ENCODE results near the gene PIGV. TPM values are rescaled to one million over a fixed set of nuclear protein-coding genes. Genes with fewer than 3 reads are reported as not detected.

PIGV gene
- total RNA-seq, 1 experiment from 2014 or later, result 13.2 TPM

GRCh38 chr1:26839779-26840178 is 52.0 kb downstream of the PIGV start (continued):
- TF ChIP-seq REST (IDR thresholded peaks at IDR 0.05; ENCODE audit: low read depth), result no peak

GRCh38 chr1:26844424-26845196 is 56.9 kb downstream of the PIGV start:
- no peak overlapping the region for H3K4me2 ChIP-seq (ENCODE audit: low read length)
- no peak for ATAC-seq
- TF ChIP-seq RAD21 (IDR thresholded peaks at IDR 0.05; ENCODE audit: low read depth), result no peak
- no peak for TF ChIP-seq ZFX (IDR thresholded peaks at IDR 0.05)
- TF ChIP-seq SRF (IDR thresholded peaks at IDR 0.05; ENCODE audit: low read depth), result no peak
- no peak for TF ChIP-seq MAX (IDR thresholded peaks at IDR 0.05)
- no peak for TF ChIP-seq REST (IDR thresholded peaks at IDR 0.05; ENCODE audit: low read depth)
- TF ChIP-seq ZBTB33 (IDR thresholded peaks at IDR 0.05; ENCODE audit: extremely low read depth, insufficient replicate concordance, low read length), result no peak
- ChIA-PET POLR2A (no interaction called here), RAD21 (ENCODE audit: low non-redundant PET in 1 of 2, low total read pairs in 2 of 2, uncharacterized antibody in 2 of 2, unreplicated experiment in 2 of 2) (no interaction called here), CTCF (no interaction called here)
- BruUV-seq (replicated peaks), result no TSS peak
- no peaks in the 10 kb centered on the region for H3K27me3 ChIP-seq (ENCODE audit: insufficient read depth, low read length)
- no peak overlapping the region for H2AFZ ChIP-seq (ENCODE audit: low read depth, low read length, poor library complexity, severe bottlenecking)
- H3K4me1 ChIP-seq (ENCODE audit: control insufficient read depth in 1 of 2, insufficient read depth in 2 of 2, low read length in 2 of 2), result peaks cover 19 to 27% of the 10 kb centered on the region in 2 experiments
- no peak overlapping the region for H3K27ac ChIP-seq (ENCODE audit: low read depth, low read length)
- no peak overlapping the region for H3K9ac ChIP-seq (ENCODE audit: low read length)
- no peak for DNase-seq (ENCODE audit: low read depth, low spot score)
- no peak overlapping the region for H3K4me3 ChIP-seq (replicated peaks in 1 of 2; ENCODE audit: low read depth in 1 of 2, low read length in 2 of 2)
- intact Hi-C loops (cut with micrococcal nuclease), result no loop called here
- peaks cover 12% of the 10 kb centered on the region; the same call in 1 of the 2 replicates for H3K79me2 ChIP-seq (ENCODE audit: insufficient read depth, low read length)
- peaks cover 6 to 15% of the 10 kb centered on the region in 2 experiments; a peak in 2 of 4 replicates for H3K36me3 ChIP-seq (ENCODE audit: control insufficient read depth in 1 of 2, insufficient read depth in 2 of 2, low read length in 2 of 2)
- no peaks in the 10 kb centered on the region for H3K9me3 ChIP-seq (ENCODE audit: control insufficient read depth in 1 of 2, insufficient read depth in 1 of 2, low read depth in 1 of 2, low read length in 2 of 2)
- no peaks in the 10 kb centered on the region for H3K9me2 ChIP-seq (ENCODE audit: insufficient read depth)
- H4K20me1 ChIP-seq (ENCODE audit: insufficient read depth), result no peaks in the 10 kb centered on the region

Data from HCT116 (cell line).